Nephron progenitor cell (in vitro differentiated cells): ENCODE results near the gene CYP4V2.

Experiments used
- DNase-seq: peaks from one replicate; pipeline ENCODE4 v3.0.0; 2021
- H3K27ac Mint-ChIP-seq: 2 replicates; pipeline ENCODE4 v1.8.0; 2021; ENCODE audit warnings: mild to moderate bottlenecking, moderate library complexity, mixed read lengths
- H3K27me3 Mint-ChIP-seq: 2 replicates; pipeline ENCODE4 v1.8.0; 2021; ENCODE audit warnings: mild to moderate bottlenecking, low read depth, mixed read lengths; ENCODE audit not compliant: poor library complexity
- H3K36me3 Mint-ChIP-seq: 2 replicates; pipeline ENCODE4 v1.8.0; 2021; ENCODE audit warnings: low read depth, mixed read lengths
- H3K4me1 Mint-ChIP-seq: 2 replicates; pipeline ENCODE4 v1.8.0; 2021; ENCODE audit warnings: mixed read lengths
- H3K4me3 Mint-ChIP-seq: 2 replicates; pipeline ENCODE4 v1.8.0; 2021; ENCODE audit warnings: mild to moderate bottlenecking, moderate library complexity, mixed read lengths
- H3K9me3 Mint-ChIP-seq: 2 replicates; pipeline ENCODE4 v1.8.0; 2021; ENCODE audit warnings: mild to moderate bottlenecking, moderate library complexity, mixed read lengths
- TF ChIP-seq, protein P1 (sequence below): fragments of 200-600 bp; sonication (generic); IDR thresholded peaks from 2 replicates; pipeline ENCODE4 v1.5.0; 2021; ENCODE audit warnings: antibody characterized with exemption

CYP4V2 gene

DNA sequence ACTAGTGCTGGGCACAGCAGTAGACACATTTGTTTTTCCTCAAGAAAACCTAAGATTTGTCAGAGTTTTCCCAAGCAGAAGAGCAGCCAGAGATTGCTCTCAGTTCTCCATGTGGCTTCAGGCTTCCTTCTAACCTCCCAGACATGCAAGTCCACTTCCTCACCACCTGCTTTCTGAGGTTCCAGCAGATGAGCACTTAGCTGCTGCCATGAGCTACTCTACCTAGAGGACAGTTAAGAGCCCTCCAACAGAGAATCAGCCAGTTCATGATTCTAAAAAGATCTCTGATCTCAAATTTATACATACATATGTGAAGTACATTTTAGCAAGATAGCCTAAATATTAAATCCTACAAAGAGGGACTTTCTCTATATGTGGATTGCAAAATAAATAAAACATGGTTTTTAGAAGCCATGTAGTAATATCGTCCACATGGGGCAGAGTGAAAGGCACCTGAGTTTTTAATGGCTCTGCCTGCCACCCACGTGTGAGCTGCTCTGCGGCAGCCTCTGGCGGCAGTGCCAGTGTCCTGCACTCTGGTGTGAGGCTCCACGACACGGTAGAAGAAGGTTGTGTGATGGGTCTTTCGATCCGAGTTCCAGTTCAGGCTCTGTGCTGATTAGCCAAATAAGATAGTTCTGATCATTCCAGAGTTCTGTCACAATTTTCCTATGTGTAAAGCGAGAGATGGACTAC is 10.3 kb downstream of the CYP4V2 start:
- Mint-ChIP-seq H3K4me3 (no peak overlapping the region), H3K4me1 (peaks cover 21% of the 10 kb centered on the region), H3K27ac (no peak overlapping the region), H3K9me3 (peaks cover 4% of the 10 kb centered on the region), H3K36me3 (peaks cover 9% of the 10 kb centered on the region), H3K27me3 (no peaks in the 10 kb centered on the region)
- DNase-seq = peak; percentile 22
- TF ChIP-seq, protein P1, sequence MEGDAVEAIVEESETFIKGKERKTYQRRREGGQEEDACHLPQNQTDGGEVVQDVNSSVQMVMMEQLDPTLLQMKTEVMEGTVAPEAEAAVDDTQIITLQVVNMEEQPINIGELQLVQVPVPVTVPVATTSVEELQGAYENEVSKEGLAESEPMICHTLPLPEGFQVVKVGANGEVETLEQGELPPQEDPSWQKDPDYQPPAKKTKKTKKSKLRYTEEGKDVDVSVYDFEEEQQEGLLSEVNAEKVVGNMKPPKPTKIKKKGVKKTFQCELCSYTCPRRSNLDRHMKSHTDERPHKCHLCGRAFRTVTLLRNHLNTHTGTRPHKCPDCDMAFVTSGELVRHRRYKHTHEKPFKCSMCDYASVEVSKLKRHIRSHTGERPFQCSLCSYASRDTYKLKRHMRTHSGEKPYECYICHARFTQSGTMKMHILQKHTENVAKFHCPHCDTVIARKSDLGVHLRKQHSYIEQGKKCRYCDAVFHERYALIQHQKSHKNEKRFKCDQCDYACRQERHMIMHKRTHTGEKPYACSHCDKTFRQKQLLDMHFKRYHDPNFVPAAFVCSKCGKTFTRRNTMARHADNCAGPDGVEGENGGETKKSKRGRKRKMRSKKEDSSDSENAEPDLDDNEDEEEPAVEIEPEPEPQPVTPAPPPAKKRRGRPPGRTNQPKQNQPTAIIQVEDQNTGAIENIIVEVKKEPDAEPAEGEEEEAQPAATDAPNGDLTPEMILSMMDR = peak; percentile 48

GRCh38 chr4:186202490-186203140 is 11.2 kb downstream of the CYP4V2 start:
- Mint-ChIP-seq H3K27me3 (no peaks in the 10 kb centered on the region), H3K9me3 (peaks cover 5% of the 10 kb centered on the region), H3K27ac (no peak overlapping the region), H3K36me3 (peaks cover under 1% of the 10 kb centered on the region), H3K4me3 (no peak overlapping the region), H3K4me1 (peaks cover 21% of the 10 kb centered on the region)
- TF ChIP-seq, protein P1 = no peak
- no peak for DNase-seq

GRCh38 chr4:186203406-186203805 is 12.0 kb downstream of the CYP4V2 start:
- peaks cover 9% of the 10 kb centered on the region for H3K9me3 Mint-ChIP-seq
- H3K36me3 Mint-ChIP-seq = peaks cover 4% of the 10 kb centered on the region
- no peaks in the 10 kb centered on the region for H3K27me3 Mint-ChIP-seq
- no peak overlapping the region for H3K4me3 Mint-ChIP-seq
- H3K27ac Mint-ChIP-seq = no peak overlapping the region
- DNase-seq = no peak
- H3K4me1 Mint-ChIP-seq = peaks cover 21% of the 10 kb centered on the region
- TF ChIP-seq, protein P1 = no peak

DNA sequence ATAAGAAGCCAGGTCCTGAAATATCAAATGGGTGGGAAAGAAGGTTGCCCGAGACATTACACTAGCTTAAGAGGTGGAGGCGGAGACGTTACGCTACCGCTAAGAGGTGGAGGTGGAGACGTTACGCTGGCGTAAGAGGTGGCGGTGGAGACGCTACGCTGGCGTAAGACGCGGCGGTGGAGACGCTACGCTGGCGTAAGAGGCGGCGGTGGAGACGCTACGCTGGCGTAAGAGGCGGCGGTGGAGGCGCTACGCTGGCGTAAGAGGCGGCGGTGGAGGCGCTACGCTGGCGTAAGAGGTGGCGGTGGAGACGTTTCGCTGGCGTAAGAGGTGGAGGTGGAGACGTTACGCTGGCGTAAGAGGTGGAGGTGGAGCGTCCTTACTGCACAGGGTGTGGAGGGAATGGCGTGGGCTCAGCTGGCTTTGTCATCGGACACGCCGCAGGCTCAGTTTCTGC is 12.8 kb downstream of the CYP4V2 start:
- H3K27me3 Mint-ChIP-seq = no peaks in the 10 kb centered on the region
- no peak for DNase-seq
- H3K4me3 Mint-ChIP-seq = no peak overlapping the region
- no peak overlapping the region for H3K27ac Mint-ChIP-seq
- TF ChIP-seq, protein P1 = no peak
- H3K4me1 Mint-ChIP-seq = peaks cover 21% of the 10 kb centered on the region
- peaks cover 16% of the 10 kb centered on the region for H3K9me3 Mint-ChIP-seq
- peaks cover 10% of the 10 kb centered on the region for H3K36me3 Mint-ChIP-seq

DNA sequence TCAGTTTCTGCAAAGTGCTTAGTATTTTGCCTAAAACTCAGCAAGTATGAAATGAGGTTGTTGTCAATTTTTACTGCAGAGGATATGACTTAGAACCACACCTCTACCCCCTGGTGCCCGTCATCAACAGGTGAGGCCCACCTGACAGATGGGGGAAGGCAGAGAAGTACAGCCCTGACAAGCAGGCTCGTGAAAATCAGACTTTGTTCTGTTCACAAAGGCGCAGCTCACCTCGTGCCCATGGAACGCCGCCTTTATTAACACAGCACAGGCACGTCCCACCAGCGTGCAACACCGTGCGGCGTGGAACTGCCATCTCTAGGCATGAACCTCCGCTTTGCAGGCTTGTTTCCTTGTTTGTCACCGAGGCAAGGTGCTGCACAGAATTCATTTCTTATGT is 13.3 kb downstream of the CYP4V2 start:
- Mint-ChIP-seq H3K36me3 (peaks cover 15% of the 10 kb centered on the region), H3K9me3 (peaks cover 20% of the 10 kb centered on the region), H3K4me1 (peaks cover 21% of the 10 kb centered on the region), H3K27ac (no peak overlapping the region), H3K27me3 (no peaks in the 10 kb centered on the region), H3K4me3 (no peak overlapping the region)
- no peak for DNase-seq
- TF ChIP-seq, protein P1 = no peak
